SK-N-SH (cell line): ENCODE data around the gene MTF2. TPM values are rescaled to one million over a fixed set of nuclear protein-coding genes. Genes with fewer than 3 reads are reported as not detected.

ENCODE experiments used
- CTCF ChIA-PET: fragments of 300-600, 350-600 bp; formaldehyde crosslinking; extraction: SDS; loops from one replicate; lab custom pipeline; 2021; lab: Yijun Ruan, JAX
- POLR2A ChIA-PET: fragments of 350-600 bp; sonication (Branson Sonifier 250); formaldehyde crosslinking; extraction: SDS; loops from one replicate; lab custom pipeline; 2020; ENCODE audit warnings: antibody characterized with exemption, inconsistent platforms; lab: Yijun Ruan, JAX
- DNase-seq: peaks from one replicate; pipeline ENCODE4 v3.0.0; 2012
- H2AFZ ChIP-seq: fragments of 200-600 bp; sonication (generic); 2 replicates; pipeline ENCODE4 v1.8.1; 2016; ENCODE audit warnings: antibody characterized with exemption, mild to moderate bottlenecking, low read depth
- H3F3A ChIP-seq: fragments of 200-600 bp; sonication (generic); replicated peaks from 2 replicates; pipeline ENCODE3; 2016; ENCODE audit warnings: antibody characterized with exemption, mild to moderate bottlenecking; ENCODE audit not compliant: insufficient read depth
- H3K27ac ChIP-seq, 2 experiments: fragments of 200-500 bp in 1 of 2; fragments of 200-600 bp in 1 of 2; sonication (Bioruptor generic) in 1 of 2; sonication (generic), shearing (Covaris generic) in 1 of 2; 2 replicates each; pipeline versions ENCODE4 v1.5.1 to v1.6.1; 2014 to 2016; ENCODE audit warnings: low read depth in 2 of 2, inconsistent platforms in 1 of 2, low read length in 1 of 2, mild to moderate bottlenecking in 1 of 2, mixed read lengths in 1 of 2
- H3K27me3 ChIP-seq: fragments of 200-600 bp; sonication (generic), shearing (Covaris generic); 2 replicates; pipeline ENCODE4 v1.6.1; 2016; ENCODE audit warnings: mixed run types; ENCODE audit not compliant: insufficient read depth
- H3K36me3 ChIP-seq, 2 experiments: fragments of 200-500 bp in 1 of 2; fragments of 200-600 bp in 1 of 2; sonication (Bioruptor generic) in 1 of 2; sonication (generic) in 1 of 2; replicated peaks in 1 of 2; 2 replicates each; pipeline versions ENCODE3 to v1.5.1; 2014 to 2016; ENCODE audit warnings: low read length in 1 of 2, mild to moderate bottlenecking in 1 of 2; ENCODE audit not compliant: insufficient read depth in 2 of 2, control insufficient read depth in 1 of 2
- H3K4me1 ChIP-seq, 2 experiments: fragments of 200-500 bp in 1 of 2; fragments of 200-600 bp in 1 of 2; sonication (Bioruptor generic) in 1 of 2; sonication (generic), shearing (Covaris generic) in 1 of 2; 2 replicates each; pipeline versions ENCODE4 v1.5.1 to v1.6.1; 2014 to 2016; ENCODE audit warnings: low read depth in 1 of 2, low read length in 1 of 2, mixed run types in 1 of 2; ENCODE audit not compliant: insufficient read depth in 2 of 2, control insufficient read depth in 1 of 2
- H3K4me2 ChIP-seq: fragments of 200-600 bp; sonication (generic), shearing (Covaris generic); 2 replicates; pipeline ENCODE4 v1.6.1; 2017; ENCODE audit warnings: mixed run types
- H3K4me3 ChIP-seq, 2 experiments: fragments of 200-500 bp in 1 of 2; fragments of 200-600 bp in 1 of 2; sonication (Bioruptor generic) in 1 of 2; sonication (generic), shearing (Covaris generic) in 1 of 2; 2 replicates each; pipeline versions ENCODE4 v1.5.1 to v1.8.1; 2014 to 2016; ENCODE audit warnings: low read depth in 2 of 2, inconsistent platforms in 1 of 2, low read length in 1 of 2, mild to moderate bottlenecking in 1 of 2, mixed read lengths in 1 of 2, moderate library complexity in 1 of 2
- H3K79me2 ChIP-seq: fragments of 200-600 bp; sonication (generic); 2 replicates; pipeline ENCODE4 v1.8.1; 2017; ENCODE audit warnings: mild to moderate bottlenecking; ENCODE audit not compliant: insufficient read depth
- H3K9ac ChIP-seq: fragments of 200-600 bp; sonication (generic); 2 replicates; pipeline ENCODE4 v1.6.1; 2017; ENCODE audit warnings: mixed run types
- H3K9me2 ChIP-seq: fragments of 200-600 bp; sonication (generic); 2 replicates; pipeline ENCODE4 v1.6.1; 2017; ENCODE audit warnings: mixed run types
- H3K9me3 ChIP-seq: fragments of 200-600 bp; sonication (generic); 2 replicates; pipeline ENCODE4 v1.6.1; 2017; ENCODE audit warnings: mixed run types, mild to moderate bottlenecking, moderate library complexity
- H4K20me1 ChIP-seq: fragments of 200-600 bp; sonication (generic); 2 replicates; pipeline ENCODE4 v1.6.1; 2017; ENCODE audit warnings: mild to moderate bottlenecking, mixed run types; ENCODE audit not compliant: insufficient read depth
- EZH2phosphoT487 ChIP-seq: fragments of 200-600 bp; sonication (generic); IDR thresholded peaks from 2 replicates; pipeline ENCODE4 v1.6.1; 2017; ENCODE audit warnings: low read depth, mixed run types, mild to moderate bottlenecking, antibody characterized with exemption, moderate library complexity, borderline replicate concordance
- FOSL2 ChIP-seq: IDR thresholded peaks from 2 replicates; pipeline ENCODE4 v1.4.0; 2012; ENCODE audit warnings: low read depth, mild to moderate bottlenecking, moderate library complexity, borderline replicate concordance
- FOXJ3 ChIP-seq: sonication (generic); formaldehyde crosslinking; IDR thresholded peaks from 2 replicates; pipeline ENCODE4 v1.5.1; 2020; ENCODE audit warnings: mild to moderate bottlenecking, missing genetic modification reagents
- GATA2 ChIP-seq: sonication (generic); formaldehyde crosslinking; IDR thresholded peaks from 2 replicates; pipeline ENCODE4 v1.5.0; 2020; ENCODE audit warnings: mild to moderate bottlenecking, missing genetic modification reagents
- JUND ChIP-seq: IDR thresholded peaks from 2 replicates; pipeline ENCODE4 v1.4.0; 2012
- MXI1 ChIP-seq: IDR thresholded peaks from 2 replicates; pipeline ENCODE4 v1.6.1; 2012; ENCODE audit warnings: mild to moderate bottlenecking, low read depth, low read length, improper control_type of control experiment
- NRF1 ChIP-seq: IDR thresholded peaks from 2 replicates; pipeline ENCODE4 v1.6.1; 2012; ENCODE audit warnings: low read depth, mild to moderate bottlenecking, low read length
- POLR2AphosphoS5 ChIP-seq: IDR thresholded peaks from 2 replicates; pipeline ENCODE4 v1.6.1; 2012; ENCODE audit warnings: low read depth, low read length
- RFX5 ChIP-seq: IDR thresholded peaks from 2 replicates; pipeline ENCODE4 v1.6.1; 2012; ENCODE audit warnings: mild to moderate bottlenecking, improper control_type of control experiment, low read length
- TCF12 ChIP-seq: IDR thresholded peaks from 2 replicates; pipeline ENCODE4 v1.4.0; 2012
- WGBS: methylation state at CpG from one replicate; pipeline ENCODE4 v1.1.6; 2017; ENCODE audit warnings: low lambda C conversion rate; 5-methylcytosine and 5-hydroxymethylcytosine counted together
- polyA plus RNA-seq, 3 experiments: library from polyadenylated mRNA; depleted of rRNA; stranded (reverse); fragments of >200 nt; gene quantifications; 2 replicates each; pipeline ENCODE4 v1.2.3, GENCODE V29; 2012
- TF ChIP-seq, protein P1 (sequence below): IDR thresholded peaks from 2 replicates; pipeline ENCODE4 v1.4.0; 2012; ENCODE audit warnings: low read depth
- TF ChIP-seq, protein P2 (sequence below): IDR thresholded peaks from 2 replicates; pipeline ENCODE4 v1.6.1; 2012; ENCODE audit warnings: mild to moderate bottlenecking, low read depth, low read length, moderate library complexity
- TF ChIP-seq, protein P3 (sequence below): fragments of 200-600 bp; sonication (generic); IDR thresholded peaks from 2 replicates; pipeline ENCODE4 v1.6.1; 2017; ENCODE audit warnings: antibody characterized with exemption, mild to moderate bottlenecking, moderate library complexity

Gene MTF2
- polyA plus RNA-seq, 1 of the 3 experiments (the other 2 are of a cell fraction), result 11.9 TPM

DNA sequence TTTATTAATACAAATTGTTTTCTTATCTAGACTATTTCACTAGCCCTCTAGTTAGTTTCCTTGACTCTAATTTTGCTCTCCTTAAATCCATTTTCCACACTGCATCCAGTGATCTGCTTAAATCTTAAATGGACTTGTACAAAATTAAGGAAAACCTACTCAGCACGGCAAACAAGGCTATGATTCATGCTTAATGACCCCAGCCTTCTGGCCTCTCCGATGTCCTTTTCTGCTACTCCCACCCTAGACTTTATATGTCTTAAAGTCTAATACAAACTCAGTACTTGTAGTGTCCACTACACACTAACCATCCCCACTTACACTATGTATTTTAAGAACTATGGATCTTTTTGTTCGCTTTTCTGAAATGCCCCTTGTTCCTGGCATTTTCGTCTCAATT is 98.9 kb downstream of the MTF2 start:
- Histone ChIP-seq H3K4me1 (peaks cover 3 to 7% of the 10 kb centered on the region in 2 experiments; a peak in 2 of 4 replicates), H3K4me3 (peak overlapping the region; percentile 86 to 96), H3F3A (peaks cover 18% of the 10 kb centered on the region), H3K36me3 (peaks cover 3 to 22% of the 10 kb centered on the region in 2 experiments), H3K79me2 (peaks cover 87% of the 10 kb centered on the region), H4K20me1 (peaks cover 44% of the 10 kb centered on the region), H3K9ac (peak overlapping the region; percentile 95; the same call in 1 of the 2 replicates), H3K27ac (peak overlapping the region; percentile 56 to 98), H3K9me3 (no peaks in the 10 kb centered on the region), H3K27me3 (no peaks in the 10 kb centered on the region), H3K4me2 (peak overlapping the region; percentile 93), H2AFZ (no peak overlapping the region), H3K9me2 (no peaks in the 10 kb centered on the region)
- TF ChIP-seq FOSL2 (peak; percentile 34; the same call in 1 of the 2 replicates), JUND (0 out of 2 replicates have a peak, but pooled peaks have one; percentile 4), FOXJ3 (CRISPR knock-in tag) (no peak), TCF12 (0 out of 2 replicates have a peak, but pooled peaks have one; percentile 0), MXI1 (no peak)
- TF ChIP-seq, protein P1, sequence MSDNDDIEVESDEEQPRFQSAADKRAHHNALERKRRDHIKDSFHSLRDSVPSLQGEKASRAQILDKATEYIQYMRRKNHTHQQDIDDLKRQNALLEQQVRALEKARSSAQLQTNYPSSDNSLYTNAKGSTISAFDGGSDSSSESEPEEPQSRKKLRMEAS, result no peak
- WGBS, result 25% methylated on average over 4 of the region's 4 CpGs
- DNase-seq, result no peak
- POLR2A ChIA-PET, result no interaction called here
- CTCF ChIA-PET, result interaction anchor here (1.5 kb wide), 1 partner anchor 67 kb away, joined by 3 read pairs; no protein-coding TSS in a partner anchor

DNA sequence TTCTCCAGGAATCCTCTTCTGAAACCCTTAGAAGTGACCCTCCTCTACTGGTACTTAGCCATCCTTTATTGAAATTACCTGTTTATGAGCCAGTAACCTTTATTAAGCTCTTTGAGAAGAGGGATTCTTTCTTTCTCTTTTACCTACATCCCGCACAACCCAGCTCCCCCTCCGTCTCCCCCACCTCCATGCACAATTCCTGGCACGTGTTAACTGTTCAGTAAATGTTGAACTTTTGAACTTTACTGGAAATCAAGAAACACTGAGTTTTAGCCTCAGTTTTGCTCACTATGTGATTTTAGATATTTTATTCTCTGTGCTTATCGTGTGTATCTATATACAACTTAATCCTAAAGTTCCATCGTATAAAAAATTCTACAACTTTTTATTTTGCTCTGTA is 99.3 kb downstream of the MTF2 start:
- peaks cover 87% of the 10 kb centered on the region for H3K79me2 ChIP-seq
- no peak for TF ChIP-seq NRF1
- TF ChIP-seq TCF12, result 0 out of 2 replicates have a peak, but pooled peaks have one; percentile 0
- peak; percentile 39; the same call in 1 of the 2 replicates for TF ChIP-seq MXI1
- TF ChIP-seq, all 33 proteins: peak for 2
- Histone ChIP-seq H3K36me3 (peaks cover 3 to 22% of the 10 kb centered on the region in 2 experiments), H3F3A (peaks cover 16% of the 10 kb centered on the region), H3K27me3 (no peaks in the 10 kb centered on the region), H3K4me1 (peaks cover 3% of the 10 kb centered on the region in 2 experiments; a peak in 2 of 4 replicates), H3K4me2 (peak overlapping the region; percentile 93), H3K27ac (peak overlapping the region; percentile 56 to 98), H3K9me2 (no peaks in the 10 kb centered on the region), H3K9me3 (no peaks in the 10 kb centered on the region), H4K20me1 (peaks cover 40% of the 10 kb centered on the region), H3K9ac (peak overlapping the region; percentile 95), H2AFZ (no peak overlapping the region), H3K4me3 (peak overlapping the region; percentile 86 to 96)
- 16% methylated on average over 5 of the region's 5 CpGs for WGBS
- ChIA-PET CTCF (interaction anchor here (1.5 kb wide), 1 partner anchor 68 kb away, joined by 3 read pairs; no protein-coding TSS in a partner anchor), POLR2A (no interaction called here)
- DNase-seq, result peak; percentile 22

DNA sequence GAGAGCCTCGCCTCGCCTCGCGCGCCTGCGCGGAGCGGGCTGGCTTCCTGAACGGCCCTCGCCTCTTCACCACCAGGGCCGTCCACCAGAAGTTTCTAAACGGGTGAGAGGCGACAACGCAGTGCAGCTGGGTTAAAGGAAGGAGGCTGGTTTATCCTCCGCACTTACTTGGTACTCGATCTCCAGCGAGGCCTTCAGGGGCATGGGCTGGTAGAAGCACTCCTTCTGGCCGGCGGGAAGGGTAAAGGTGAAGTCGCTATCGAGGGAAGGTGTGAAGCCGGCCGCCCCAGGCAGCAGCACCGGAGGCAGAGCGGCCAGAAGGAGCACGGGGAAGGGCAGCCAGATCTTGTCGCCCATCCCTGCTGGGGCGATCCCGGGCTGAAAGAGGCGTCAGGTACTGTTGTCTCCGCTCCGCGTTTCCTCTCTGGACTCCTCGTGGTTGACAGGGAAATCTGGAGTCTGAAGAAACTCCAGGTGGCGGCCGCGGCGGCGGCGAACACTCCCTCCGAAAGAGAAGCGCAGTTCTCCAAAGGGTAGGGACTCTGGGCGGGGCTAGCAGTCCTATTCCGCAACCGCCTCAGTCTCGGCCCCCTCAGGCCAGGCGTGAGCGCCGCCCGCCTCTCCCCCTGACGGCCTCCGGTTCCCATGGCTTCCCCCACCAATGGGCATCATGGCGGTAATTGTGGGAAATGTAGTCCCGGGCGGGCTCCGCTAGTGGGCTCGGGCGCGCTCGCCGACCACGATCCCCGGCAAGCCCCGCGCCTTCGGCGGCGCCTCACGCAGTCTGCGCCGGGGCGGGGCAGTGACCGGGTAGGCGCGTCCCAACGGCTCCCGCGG is 101.0 kb downstream of the MTF2 start, which contains the start of gene TMED5:
Gene TMED5 (minus strand): TSS at position 528 of the 837 bp plus-strand sequence. CDS start 171 bp downstream, at position 357.
- H3F3A ChIP-seq, result peaks cover 11% of the 10 kb centered on the region
- H2AFZ ChIP-seq, result peak within 1 kb of the TSS; percentile 90
- H3K9me2 ChIP-seq, result no peaks in the 10 kb centered on the region
- peak within 1 kb of the TSS; percentile 95 for H3K9ac ChIP-seq
- DNase-seq, result peak; percentile 94
- peaks cover 33% of the 10 kb centered on the region for H4K20me1 ChIP-seq
- CTCF ChIA-PET, result no interaction called here
- peak within 1 kb of the TSS; percentile 98 for H3K27ac ChIP-seq
- under 1% methylated on average over 33 of the region's 78 CpGs for WGBS
- POLR2A ChIA-PET, result no interaction called here
- no peaks in the 10 kb centered on the region for H3K27me3 ChIP-seq
- peak within 1 kb of the TSS; percentile 86 to 96 for H3K4me3 ChIP-seq
- H3K4me2 ChIP-seq, result peak within 1 kb of the TSS; percentile 93
- peaks cover 86% of the 10 kb centered on the region for H3K79me2 ChIP-seq
- peaks cover 3 to 5% of the 10 kb centered on the region in 2 experiments; a peak in 2 of 4 replicates for H3K4me1 ChIP-seq
- H3K9me3 ChIP-seq, result no peaks in the 10 kb centered on the region
- H3K36me3 ChIP-seq, result peaks cover 3 to 15% of the 10 kb centered on the region in 2 experiments
- TF ChIP-seq EZH2phosphoT487 (no peak), RFX5 (peak; percentile 37; the same call in 1 of the 2 replicates), JUND (no peak), POLR2AphosphoS5 (peak; percentile 57; the same call in 1 of the 2 replicates), GATA2 (CRISPR knock-in tag) (no peak)
- TF ChIP-seq, protein P2, sequence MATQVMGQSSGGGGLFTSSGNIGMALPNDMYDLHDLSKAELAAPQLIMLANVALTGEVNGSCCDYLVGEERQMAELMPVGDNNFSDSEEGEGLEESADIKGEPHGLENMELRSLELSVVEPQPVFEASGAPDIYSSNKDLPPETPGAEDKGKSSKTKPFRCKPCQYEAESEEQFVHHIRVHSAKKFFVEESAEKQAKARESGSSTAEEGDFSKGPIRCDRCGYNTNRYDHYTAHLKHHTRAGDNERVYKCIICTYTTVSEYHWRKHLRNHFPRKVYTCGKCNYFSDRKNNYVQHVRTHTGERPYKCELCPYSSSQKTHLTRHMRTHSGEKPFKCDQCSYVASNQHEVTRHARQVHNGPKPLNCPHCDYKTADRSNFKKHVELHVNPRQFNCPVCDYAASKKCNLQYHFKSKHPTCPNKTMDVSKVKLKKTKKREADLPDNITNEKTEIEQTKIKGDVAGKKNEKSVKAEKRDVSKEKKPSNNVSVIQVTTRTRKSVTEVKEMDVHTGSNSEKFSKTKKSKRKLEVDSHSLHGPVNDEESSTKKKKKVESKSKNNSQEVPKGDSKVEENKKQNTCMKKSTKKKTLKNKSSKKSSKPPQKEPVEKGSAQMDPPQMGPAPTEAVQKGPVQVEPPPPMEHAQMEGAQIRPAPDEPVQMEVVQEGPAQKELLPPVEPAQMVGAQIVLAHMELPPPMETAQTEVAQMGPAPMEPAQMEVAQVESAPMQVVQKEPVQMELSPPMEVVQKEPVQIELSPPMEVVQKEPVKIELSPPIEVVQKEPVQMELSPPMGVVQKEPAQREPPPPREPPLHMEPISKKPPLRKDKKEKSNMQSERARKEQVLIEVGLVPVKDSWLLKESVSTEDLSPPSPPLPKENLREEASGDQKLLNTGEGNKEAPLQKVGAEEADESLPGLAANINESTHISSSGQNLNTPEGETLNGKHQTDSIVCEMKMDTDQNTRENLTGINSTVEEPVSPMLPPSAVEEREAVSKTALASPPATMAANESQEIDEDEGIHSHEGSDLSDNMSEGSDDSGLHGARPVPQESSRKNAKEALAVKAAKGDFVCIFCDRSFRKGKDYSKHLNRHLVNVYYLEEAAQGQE, result no peak
- TF ChIP-seq, protein P3, sequence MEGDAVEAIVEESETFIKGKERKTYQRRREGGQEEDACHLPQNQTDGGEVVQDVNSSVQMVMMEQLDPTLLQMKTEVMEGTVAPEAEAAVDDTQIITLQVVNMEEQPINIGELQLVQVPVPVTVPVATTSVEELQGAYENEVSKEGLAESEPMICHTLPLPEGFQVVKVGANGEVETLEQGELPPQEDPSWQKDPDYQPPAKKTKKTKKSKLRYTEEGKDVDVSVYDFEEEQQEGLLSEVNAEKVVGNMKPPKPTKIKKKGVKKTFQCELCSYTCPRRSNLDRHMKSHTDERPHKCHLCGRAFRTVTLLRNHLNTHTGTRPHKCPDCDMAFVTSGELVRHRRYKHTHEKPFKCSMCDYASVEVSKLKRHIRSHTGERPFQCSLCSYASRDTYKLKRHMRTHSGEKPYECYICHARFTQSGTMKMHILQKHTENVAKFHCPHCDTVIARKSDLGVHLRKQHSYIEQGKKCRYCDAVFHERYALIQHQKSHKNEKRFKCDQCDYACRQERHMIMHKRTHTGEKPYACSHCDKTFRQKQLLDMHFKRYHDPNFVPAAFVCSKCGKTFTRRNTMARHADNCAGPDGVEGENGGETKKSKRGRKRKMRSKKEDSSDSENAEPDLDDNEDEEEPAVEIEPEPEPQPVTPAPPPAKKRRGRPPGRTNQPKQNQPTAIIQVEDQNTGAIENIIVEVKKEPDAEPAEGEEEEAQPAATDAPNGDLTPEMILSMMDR, result no peak; the same call in 1 of the 2 replicates
